NCI-H1105 (cell line): ENCODE data around the gene TRPM4.
A peak's percentile ranks its signal among the peaks of the same experiment; 100 is the strongest.
"Not testable (repeated sequence)": the region's sequence is repeated elsewhere in the genome, so short reads cannot be mapped to it uniquely, and the experiment has no call there.

ENCODE experiments used
- DNase-seq: peaks from one replicate; lab custom pipeline; 2025; lab: John Stamatoyannopoulos, UW

The TRPM4 gene

GRCh38 chr19:49127225-49127624 is 30.4 kb upstream of the TRPM4 start:
- DNase-seq = not testable (repeated sequence)

GRCh38 chr19:49127674-49128544 is 29.7 kb upstream of the TRPM4 start:
- DNase-seq = peak; percentile 93

- no peak for DNase-seq
Measured at GRCh38 chr19:49128545-49129237, 28.9 kb upstream of the TRPM4 start.

- no peak for DNase-seq
Measured at GRCh38 chr19:49129238-49129583, 28.4 kb upstream of the TRPM4 start.

- no peak for DNase-seq
Measured at GRCh38 chr19:49130325-49130724, 27.3 kb upstream of the TRPM4 start.

- peak; percentile 69 for DNase-seq
Measured at GRCh38 chr19:49132974-49133609, 24.5 kb upstream of the TRPM4 start.

- peak; percentile 74 for DNase-seq
Measured at GRCh38 chr19:49133621-49134454, 23.8 kb upstream of the TRPM4 start.

- no peak for DNase-seq
Measured at GRCh38 chr19:49135686-49136085, 21.9 kb upstream of the TRPM4 start.

- DNase-seq = no peak
Measured at GRCh38 chr19:49136771-49137171, 20.8 kb upstream of the TRPM4 start.

- no peak for DNase-seq
Measured at GRCh38 chr19:49140951-49141350, 16.6 kb upstream of the TRPM4 start.

GRCh38 chr19:49141352-49141751 is 16.2 kb upstream of the TRPM4 start:
- DNase-seq = no peak

- no peak for DNase-seq
Measured at GRCh38 chr19:49142866-49143335, 14.7 kb upstream of the TRPM4 start.

GRCh38 chr19:49145573-49146407 is 11.8 kb upstream of the TRPM4 start:
- DNase-seq = peak; percentile 53

GRCh38 chr19:49146408-49146770 is 11.2 kb upstream of the TRPM4 start:
- not testable (repeated sequence) for DNase-seq

GRCh38 chr19:49148044-49148682 is 9.4 kb upstream of the TRPM4 start:
- DNase-seq = no peak

- peak; percentile 95 for DNase-seq
Measured at GRCh38 chr19:49148784-49149651, 8.6 kb upstream of the TRPM4 start.

GRCh38 chr19:49149652-49150105 is 7.9 kb upstream of the TRPM4 start:
- peak; percentile 79 for DNase-seq

GRCh38 chr19:49150106-49150943 is 7.3 kb upstream of the TRPM4 start:
- DNase-seq = peak; percentile 81

- DNase-seq = no peak
Measured at GRCh38 chr19:49150944-49151243, 6.7 kb upstream of the TRPM4 start.
